Measurements from ENCODE around the gene CDC42BPA. TPM values are rescaled to one million over a fixed set of nuclear protein-coding genes. Genes with fewer than 3 reads are reported as not detected.

Gene CDC42BPA
- total and polyA plus RNA-seq, 12 donors, result 7.4 to 73.8 (median 37.2) TPM

DNA sequence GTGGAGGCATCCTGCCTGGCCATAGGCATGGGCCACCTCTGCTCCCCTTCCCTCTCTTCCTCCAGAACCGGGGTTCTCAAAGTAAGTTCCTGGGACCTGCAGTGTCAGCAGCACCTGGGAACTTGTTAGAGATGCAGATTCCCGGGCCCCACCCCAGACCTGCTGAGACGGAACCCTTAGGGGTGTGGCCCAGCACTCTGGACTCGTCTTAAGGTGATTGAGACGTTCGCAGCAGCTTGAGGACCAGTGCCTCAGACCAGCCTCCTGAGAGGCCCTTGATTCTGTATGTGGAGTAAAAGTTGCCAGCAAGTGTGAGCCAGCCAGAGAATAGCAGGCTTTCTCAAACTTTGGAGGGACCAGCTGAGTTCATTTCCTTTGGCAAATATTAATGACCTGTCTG is 364.0 kb downstream of the CDC42BPA start:
- Histone ChIP-seq H3K27me3 (no peaks in the 10 kb centered on the region), H3K27ac (peak overlapping the region in 2 of 5 donors; percentile 4 to 55), H3K36me3 (replicated peaks in 1 of 2) (peaks cover 0 to 4% of the 10 kb centered on the region in 2 donors), H3K9me3 (replicated peaks in 1 of 3) (no peaks in the 10 kb centered on the region), H3K4me1 (replicated peaks in 1 of 2) (peaks cover 12 to 40% of the 10 kb centered on the region in 2 donors), H3K4me3 (no peak overlapping the region)
- WGBS, 4 donors, result 84 to 92% (median 89%) methylated on average over 5 to 6 of the region's 6 CpGs
- peak in 1 of 7 donors; percentile 47 for DNase-seq
- TF ChIP-seq, protein P1, sequence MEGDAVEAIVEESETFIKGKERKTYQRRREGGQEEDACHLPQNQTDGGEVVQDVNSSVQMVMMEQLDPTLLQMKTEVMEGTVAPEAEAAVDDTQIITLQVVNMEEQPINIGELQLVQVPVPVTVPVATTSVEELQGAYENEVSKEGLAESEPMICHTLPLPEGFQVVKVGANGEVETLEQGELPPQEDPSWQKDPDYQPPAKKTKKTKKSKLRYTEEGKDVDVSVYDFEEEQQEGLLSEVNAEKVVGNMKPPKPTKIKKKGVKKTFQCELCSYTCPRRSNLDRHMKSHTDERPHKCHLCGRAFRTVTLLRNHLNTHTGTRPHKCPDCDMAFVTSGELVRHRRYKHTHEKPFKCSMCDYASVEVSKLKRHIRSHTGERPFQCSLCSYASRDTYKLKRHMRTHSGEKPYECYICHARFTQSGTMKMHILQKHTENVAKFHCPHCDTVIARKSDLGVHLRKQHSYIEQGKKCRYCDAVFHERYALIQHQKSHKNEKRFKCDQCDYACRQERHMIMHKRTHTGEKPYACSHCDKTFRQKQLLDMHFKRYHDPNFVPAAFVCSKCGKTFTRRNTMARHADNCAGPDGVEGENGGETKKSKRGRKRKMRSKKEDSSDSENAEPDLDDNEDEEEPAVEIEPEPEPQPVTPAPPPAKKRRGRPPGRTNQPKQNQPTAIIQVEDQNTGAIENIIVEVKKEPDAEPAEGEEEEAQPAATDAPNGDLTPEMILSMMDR (IDR thresholded peaks at IDR 0.05), result no peak
- TF ChIP-seq POLR2A (IDR thresholded peaks at IDR 0.05), result no peak
- intact Hi-C loops (cut with DNase I), result no loop called here

DNA sequence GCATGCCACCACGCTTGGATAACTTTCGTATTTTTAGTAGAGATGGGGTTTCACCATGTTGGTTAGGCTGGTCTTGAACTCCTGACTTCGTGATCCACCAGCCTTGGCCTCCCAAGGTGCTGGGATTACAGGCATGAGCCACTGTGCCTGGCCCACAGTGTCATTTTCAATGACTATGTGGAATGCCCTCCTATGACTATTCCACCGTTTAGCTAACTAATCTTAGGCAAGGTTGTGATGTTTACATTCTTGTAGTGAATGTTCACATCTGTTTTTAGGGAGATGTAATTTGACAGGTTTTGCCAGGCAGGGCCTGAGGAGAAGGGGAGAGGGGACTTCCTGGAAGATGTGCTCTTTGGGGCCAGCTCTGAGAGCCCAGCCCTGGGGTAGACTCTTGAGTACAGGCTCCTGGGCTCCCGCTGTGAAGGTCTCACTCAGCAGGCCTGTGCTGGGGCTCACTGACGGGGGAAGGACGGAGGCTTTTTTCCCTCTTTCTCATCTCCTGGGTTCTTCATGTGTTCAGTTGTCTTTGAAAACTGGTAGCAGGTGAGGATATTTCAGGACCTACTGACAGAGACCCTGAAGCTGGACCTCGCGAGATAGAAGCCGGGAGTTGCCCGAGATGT is 365.0 kb downstream of the CDC42BPA start:
- DNase-seq, result peak in 3 of 7 donors; percentile 7 to 42 (median 18)
- H3K4me1 ChIP-seq (replicated peaks in 1 of 2), result peaks cover 12 to 37% of the 10 kb centered on the region in 2 donors
- no peaks in the 10 kb centered on the region for H3K9me3 ChIP-seq (replicated peaks in 1 of 3)
- no peak for TF ChIP-seq POLR2A (IDR thresholded peaks at IDR 0.05)
- TF ChIP-seq, protein P1 (IDR thresholded peaks at IDR 0.05), result no peak
- peaks cover 0 to 4% of the 10 kb centered on the region in 2 donors for H3K36me3 ChIP-seq (replicated peaks in 1 of 2)
- no peak overlapping the region for H3K4me3 ChIP-seq
- WGBS, 4 donors, result 81 to 86% (median 83%) methylated on average over 10 to 11 of the region's 11 CpGs
- no peaks in the 10 kb centered on the region for H3K27me3 ChIP-seq
- intact Hi-C loops (cut with DNase I), result no loop called here
- peak overlapping the region in 1 of 5 donors; percentile 22 for H3K27ac ChIP-seq

DNA sequence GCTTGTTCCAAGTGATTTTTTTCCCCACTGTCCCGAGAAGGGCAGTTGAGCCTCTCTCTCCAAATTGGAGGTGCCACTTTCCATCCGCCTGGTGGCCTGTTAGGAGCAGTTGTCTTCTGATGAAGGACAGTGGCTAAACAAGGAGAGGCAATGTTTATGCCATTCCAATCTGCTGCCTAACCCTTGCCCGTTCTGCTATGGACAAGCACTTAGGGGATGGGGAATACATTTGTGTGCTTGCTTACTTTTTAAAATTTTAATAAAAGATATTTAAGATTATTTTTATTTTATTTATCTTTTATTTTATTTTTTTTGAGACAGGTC is 366.2 kb downstream of the CDC42BPA start:
- Histone ChIP-seq H3K36me3 (replicated peaks in 1 of 2) (peaks cover 0 to 4% of the 10 kb centered on the region in 2 donors), H3K27me3 (no peaks in the 10 kb centered on the region), H3K4me1 (replicated peaks in 1 of 2) (peaks cover 12 to 33% of the 10 kb centered on the region in 2 donors), H3K4me3 (no peak overlapping the region), H3K27ac (no peak overlapping the region), H3K9me3 (replicated peaks in 1 of 3) (no peaks in the 10 kb centered on the region)
- DNase-seq, result peak in 3 of 7 donors; percentile 4 to 44 (median 18)
- 88 to 100% (median 92%) methylated on average over 3 of the region's 3 CpGs for WGBS, 4 donors
- TF ChIP-seq, protein P1 (IDR thresholded peaks at IDR 0.05), result no peak
- TF ChIP-seq POLR2A (IDR thresholded peaks at IDR 0.05), result no peak
- intact Hi-C loops (cut with DNase I), result no loop called here

DNA sequence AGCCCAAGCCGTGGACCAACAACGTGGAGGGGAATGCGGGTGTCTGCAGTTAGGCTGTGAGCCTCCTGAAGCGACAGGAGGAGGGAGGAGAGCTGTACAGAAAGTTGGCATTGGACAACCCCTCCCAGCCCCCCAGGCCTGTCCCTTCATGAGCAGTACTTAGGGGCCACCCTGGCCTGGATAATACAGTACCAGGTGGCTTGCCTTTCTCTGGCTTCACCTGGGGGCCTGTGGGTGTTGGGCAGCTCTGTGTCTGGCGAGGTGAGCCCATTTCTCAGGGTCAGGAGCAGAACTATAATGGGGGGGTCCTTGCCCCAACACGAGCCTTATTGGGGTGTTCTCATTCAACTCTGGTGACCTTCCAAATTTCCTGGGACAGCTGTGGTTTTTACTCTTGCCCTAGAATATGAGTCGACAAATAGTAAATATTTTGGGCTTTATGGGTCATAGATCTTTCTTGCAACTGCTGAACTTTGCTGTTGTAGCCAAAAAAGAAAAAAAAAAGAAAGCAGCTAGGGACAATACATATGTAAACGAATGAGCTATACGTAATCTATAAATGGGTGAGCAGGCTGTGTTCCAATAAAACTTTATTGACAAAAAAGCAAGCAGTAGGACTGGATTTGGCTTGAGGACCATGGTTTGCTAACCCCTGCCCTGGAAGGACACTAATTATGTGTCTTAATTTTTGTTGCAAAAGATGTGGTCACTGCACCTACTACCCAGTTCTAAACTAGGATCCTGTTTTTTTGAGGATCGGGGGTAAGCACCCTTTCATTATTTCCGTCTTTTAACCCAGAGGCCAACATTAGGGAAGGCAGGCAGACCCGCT is 366.8 kb downstream of the CDC42BPA start:
- peak in 3 of 7 donors; percentile 10 to 46 (median 19) for DNase-seq
- H3K9me3 ChIP-seq (replicated peaks in 1 of 3), result no peaks in the 10 kb centered on the region
- peaks cover 0 to 4% of the 10 kb centered on the region in 2 donors for H3K36me3 ChIP-seq (replicated peaks in 1 of 2)
- no peak overlapping the region for H3K4me3 ChIP-seq
- TF ChIP-seq, protein P1 (IDR thresholded peaks at IDR 0.05), result no peak
- TF ChIP-seq POLR2A (IDR thresholded peaks at IDR 0.05), result no peak
- 79 to 83% (median 82%) methylated on average over 12 of the region's 12 CpGs for WGBS, 4 donors
- H3K27me3 ChIP-seq, result no peaks in the 10 kb centered on the region
- H3K27ac ChIP-seq, result no peak overlapping the region
- intact Hi-C loops (cut with DNase I), result no loop called here
- peaks cover 16 to 39% of the 10 kb centered on the region in 2 donors for H3K4me1 ChIP-seq (replicated peaks in 1 of 2)
